DMS114 treated with DMSO at 0.1 percent for 48 hours (cell line): Measurements from ENCODE around the gene MYH7.

Experiments used
- DNase-seq: peaks from one replicate; lab custom pipeline; 2025; ENCODE audit not compliant: unreplicated experiment; lab: John Stamatoyannopoulos, UW

Gene MYH7

DNA sequence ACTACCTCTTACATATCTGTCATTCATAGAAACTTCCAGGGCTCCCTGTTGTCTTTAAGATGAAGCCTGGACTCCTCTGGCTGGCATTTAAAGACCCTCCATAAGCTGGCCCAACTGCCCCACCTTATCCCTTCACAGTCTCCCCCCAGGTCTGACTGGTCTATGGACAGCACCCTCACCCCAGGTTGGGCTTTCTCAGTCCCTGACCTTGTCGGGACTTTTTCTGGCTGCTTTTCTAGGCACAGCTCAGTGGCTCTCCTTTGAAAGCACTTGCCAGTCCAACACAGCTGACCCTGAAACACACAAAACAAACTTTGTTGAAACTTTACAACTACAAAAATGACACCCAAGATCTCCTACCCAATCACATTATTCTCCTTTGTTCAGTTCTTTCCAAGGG, 13.9 kb upstream of the MYH7 start:
- DNase-seq: no peak

DNA sequence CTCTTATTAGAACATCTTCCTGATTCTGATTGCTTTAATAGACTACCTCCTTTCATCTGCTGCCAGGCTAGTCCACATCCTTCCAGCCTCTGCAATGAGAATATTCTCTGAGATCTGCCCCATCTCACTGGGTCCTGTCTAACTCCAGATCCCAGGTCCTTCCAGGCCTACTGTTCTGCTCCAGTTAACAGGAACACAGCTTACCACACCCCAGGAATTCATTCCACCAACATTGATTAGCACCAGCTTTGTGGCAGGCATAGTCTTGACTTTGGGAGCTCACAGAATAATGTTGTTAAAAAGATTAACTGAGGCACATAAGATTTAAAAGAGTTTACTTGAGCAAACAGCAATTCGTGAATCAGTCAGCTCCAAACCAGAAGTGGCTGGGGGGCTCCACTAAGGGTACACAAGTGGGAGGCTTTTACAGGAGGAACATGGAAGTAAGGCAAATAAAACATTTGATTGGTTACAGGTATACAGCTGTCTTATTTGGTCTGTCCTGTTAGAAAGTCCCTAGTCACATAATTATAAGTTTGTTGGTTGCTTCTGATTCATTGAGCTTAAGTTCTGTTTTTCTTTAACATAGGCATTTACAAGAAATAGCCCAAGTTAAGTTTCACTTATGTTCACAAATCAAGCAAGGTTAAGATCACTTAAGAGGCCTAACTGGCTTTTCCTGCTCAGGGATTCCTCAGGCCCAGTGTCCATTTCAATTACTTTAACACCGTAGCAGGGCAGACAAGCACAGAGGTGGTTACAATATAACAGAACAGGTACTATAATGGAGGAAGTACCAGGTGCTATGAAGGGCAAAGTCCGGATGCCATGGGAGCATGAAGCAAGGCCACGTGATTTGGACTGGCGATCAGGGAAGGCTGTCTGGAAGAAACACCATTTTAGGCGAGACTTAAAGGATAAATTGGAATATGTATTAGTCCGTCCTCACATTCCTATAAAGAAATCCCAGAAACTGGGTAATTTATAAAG, 12.2 kb upstream of the MYH7 start:
- no peak for DNase-seq

DNA sequence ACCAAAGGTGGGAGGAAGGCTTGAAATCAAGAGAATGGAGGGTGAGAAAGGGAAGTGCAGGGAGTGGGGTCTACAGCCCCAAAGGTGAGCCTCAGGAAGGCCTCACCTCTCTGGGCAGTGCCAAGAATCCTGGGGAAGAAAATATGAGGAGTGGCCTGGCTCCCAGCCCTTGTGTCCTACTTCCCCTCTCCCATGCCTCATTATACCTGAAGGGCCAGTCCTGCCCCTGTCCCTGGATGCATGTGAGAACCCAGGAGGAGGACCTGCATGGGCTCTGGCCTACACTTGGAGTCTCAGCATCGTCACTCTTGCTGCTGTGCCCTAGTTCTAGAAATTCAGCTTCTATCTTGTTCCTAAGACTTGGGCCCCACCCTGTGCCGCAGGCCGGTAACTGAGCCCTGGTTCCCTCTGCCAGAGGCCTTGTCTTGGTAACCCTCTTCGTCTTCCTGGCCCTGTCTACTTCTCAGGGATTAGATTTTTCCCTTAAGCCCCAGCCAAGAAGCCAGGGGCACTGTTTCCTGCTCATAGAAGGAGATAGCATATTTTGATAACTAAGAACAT, 10.9 kb upstream of the MYH7 start:
- DNase-seq: no peak

DNA sequence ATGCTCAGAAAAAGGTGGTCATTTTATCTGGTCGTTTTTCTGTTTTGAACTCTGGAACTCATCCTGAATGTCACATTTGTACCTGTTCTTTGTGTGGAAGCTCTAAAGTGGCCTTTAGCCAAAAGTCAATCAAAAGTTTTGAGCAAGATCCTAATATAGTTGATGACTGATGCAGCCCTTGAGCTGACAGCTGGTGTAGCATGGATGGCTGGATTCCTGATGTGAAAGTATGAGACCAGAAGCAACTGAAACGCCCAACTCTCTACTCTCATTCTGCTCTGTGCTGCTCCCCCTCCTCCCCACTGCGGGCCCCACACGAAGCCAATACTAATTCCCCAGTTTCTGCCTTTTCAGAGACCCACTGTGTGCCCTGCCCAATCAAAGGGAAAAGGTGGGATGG, 10.3 kb upstream of the MYH7 start:
- no peak for DNase-seq

DNA sequence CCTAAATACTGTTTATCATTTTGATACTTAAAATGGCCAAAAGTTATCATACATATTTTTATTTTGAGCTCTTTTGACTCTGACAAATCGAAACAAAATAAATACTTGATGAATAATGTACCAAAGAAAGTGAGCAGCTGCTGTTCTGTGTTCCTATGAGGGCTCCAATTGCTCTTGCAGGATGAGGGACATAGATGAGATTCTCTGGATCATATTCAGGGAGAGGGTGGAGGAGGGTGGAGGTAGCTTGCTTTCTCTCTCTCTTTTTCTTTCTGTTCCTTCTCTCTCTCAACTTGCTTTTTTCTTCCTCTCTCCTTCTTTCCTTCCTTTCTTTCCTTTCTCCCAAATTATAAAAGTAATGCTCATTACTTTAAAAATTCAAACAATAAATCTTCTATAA, 8.9 kb upstream of the MYH7 start:
- no peak for DNase-seq

DNA sequence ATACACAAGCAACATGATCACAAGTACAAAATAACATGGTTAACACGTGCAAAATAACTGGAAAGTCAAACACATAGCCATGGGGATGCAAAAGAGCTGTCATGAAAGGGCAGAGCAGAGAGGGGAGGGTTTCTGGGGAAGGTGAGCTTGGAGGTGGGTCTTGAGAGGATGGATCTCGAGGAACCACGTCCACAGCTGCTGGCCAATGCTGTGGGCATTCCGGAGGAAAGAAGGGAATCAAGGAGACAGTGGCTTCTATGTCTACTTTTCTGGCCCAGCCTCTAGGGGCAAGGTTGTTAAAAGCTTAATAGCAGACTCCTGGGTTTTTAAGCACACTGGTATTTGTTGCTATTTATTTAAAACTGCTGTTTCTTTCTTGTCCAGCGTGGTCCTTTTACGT, 8.4 kb upstream of the MYH7 start:
- no peak for DNase-seq

DNA sequence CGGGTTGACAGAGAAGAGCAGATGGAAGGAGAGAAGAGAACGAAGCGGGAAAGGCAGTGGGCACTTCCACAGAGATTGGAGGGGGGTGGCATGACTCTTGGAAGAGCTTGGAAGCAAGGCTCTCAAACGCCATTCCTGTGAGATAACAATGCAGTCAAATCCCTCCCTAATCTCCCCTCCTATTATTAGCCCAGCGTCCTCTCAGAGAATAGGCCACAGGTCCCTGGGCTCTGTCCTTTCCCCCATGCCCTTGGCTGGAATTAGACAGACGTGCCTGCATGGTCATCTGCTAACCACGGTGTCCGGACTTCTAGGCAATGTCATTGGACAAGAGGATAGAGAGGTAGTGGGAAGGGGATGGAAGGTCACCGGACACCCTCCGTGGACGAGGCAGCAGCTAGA, 8.0 kb upstream of the MYH7 start:
- DNase-seq: no peak

DNA sequence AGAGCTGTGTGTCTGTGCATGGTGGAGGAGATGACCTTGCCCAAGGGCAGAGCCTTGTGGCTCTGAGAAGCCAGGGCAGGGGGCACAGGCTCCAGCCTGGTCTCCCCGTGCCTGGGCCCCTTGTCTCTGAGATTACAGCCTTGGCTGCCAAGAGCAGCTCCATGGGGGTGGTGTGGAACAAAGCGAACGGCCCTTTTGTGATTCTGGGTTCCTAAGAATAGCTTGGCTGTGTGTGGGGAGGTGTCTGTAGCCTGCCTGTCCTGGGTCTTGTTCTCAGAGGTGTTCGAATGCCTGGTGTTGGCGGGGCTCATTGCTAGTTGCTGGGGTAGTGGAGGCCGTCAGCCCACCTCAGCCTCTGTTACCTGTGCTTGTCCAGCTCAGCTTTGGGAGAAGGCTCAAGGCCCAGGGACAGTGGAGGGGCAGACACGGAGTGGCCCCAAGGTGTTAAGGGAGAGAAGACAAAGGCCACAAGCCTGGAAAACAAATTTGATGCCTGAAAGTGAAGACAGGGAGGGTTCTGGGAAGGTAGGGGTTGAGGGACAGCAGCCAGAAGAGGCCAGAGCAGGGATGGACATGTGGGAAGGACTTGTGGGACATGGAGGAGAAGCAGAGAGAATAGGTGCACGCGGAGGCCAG, 7.4 kb upstream of the MYH7 start:
- DNase-seq: no peak

DNA sequence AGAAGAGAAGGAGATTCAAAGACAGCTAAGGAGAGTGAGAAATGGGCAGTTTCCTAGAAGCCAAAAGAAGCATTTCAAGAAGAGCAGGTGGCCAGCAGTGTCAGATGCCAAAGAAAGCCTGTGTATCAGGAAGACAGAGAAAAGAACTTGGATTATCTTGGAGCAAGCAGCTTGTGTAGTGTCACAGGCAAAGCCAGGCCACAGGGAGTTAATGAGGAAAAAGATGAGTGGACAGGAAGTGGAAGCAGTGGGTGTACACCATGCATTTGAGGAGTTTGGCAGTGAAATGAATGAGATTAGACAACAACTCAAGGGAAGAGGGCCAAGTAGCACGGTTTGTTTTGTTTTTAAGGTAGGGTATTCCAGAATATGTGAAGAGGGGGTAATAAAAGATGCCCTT, 5.6 kb upstream of the MYH7 start:
- DNase-seq: no peak

DNA sequence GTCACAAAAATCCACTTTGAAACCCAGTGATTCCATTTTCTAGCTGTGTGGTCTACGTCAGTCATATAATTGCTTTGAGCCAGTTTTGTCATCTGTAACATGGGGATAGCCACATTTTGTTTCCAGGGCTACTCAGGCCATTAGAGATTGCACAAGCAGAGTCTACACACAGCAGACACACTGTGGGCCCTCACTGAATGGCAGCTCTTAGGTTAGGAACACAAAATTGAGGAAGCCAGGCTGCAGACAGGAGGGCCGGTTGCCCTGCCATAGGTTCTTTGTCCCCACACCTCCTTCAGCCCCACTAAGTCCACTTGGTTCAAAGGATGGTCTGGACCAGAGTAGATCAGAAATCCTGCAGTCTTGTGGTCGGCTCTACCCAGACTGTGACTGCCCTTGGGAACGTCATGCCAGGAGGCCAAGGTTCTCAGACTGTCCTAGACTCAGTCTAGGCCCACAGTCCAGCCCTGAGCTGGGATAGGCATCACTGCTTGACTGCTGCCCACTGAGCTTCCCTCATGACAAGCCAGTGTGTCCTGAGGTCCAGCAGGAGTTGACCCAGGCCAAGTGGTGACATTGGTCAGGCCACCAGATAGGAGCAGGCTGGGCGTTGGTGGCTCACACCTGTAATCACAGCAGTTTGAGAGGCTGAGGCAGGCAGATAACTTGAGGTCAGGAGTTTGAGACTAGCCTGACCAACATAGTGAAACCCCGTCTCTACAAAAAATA, 3.8 kb upstream of the MYH7 start:
- DNase-seq: no peak

DNA sequence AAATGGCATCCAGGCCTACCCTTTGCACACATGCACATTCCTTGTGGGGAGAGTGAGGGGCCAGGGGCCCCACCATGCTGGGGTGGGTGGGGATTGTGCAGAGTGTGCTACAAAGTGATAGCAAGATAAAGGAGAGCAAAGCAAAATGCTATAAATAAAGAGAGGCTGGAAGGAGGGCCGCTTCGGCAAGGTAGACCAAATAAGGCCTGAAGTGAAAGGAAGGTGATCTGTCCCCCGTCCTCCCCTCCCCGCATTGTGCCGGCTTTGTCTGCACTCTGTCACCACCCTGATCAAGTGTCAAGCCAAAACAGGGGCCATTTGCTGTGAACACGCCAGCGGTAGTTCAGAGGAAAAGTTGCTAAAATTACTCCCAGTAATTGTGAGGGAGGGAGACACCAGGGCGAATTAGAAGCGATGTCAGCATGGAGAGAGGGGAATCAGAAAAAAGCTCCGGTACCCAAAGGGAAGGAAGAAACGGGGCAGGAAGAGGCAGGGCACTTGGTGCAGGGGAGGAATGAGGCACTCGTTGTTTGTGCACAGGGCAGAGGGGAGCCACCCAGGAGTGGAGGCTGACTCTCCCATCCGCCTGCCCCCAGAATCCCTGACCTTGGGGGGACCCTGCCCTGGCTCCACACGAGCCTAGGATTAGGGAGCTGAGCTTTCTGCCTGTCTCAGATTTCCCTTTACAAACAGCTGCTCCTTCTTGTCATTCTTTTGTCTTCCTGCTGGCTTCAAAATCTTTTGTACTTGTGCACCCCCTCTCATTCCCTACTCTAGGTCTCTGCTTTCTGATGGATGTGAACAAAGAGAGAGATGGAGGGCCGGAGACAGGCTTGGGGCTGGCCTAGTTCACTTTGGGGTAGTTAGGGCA, 2.9 kb upstream of the MYH7 start:
- no peak for DNase-seq

DNA sequence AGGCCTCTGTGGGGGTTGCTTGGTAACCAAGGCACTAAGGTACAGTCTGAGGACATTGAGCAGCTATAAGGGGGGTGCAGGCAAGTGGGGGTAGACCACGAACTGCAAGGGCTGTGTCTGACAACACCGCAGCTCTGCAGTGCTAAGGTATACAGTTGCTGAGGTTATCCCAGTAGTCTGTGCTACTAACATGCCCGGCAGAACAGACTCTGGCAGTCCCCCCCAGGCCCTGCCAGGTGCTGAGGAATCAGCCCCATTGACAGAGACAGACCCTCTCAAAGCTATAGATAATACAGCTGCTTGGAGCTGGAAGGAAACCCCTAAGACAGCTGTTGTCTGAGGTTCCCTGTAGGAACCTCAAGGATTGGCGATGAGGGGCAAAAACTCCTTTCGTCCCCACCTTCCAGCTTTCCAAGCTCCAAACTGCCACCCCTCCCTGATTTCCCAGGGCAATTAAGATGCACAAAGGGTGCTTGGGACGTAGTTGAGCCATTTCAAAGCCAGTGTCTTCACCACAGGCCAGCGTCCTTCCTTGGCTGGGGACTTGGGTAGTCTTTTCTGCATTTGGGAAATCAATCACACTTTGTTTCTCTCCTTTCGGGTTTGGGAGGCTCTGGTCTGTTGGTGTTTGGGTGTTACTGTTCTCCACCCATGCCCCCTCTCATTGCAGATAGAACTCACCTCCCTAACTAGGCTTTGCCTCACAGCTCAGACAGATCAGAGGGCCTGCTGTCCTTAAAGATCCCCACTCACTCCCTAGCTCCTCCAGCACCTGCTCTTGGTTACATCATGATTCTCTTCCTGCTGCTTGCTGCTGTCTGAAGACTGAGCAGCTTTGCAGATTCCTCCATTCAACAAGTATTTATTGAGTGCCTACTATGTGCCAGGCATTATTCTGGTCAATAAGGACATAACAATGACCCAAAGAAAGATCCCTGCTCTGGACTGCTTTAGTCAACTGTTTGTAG, 2.0 kb upstream of the MYH7 start:
- no peak for DNase-seq

DNA sequence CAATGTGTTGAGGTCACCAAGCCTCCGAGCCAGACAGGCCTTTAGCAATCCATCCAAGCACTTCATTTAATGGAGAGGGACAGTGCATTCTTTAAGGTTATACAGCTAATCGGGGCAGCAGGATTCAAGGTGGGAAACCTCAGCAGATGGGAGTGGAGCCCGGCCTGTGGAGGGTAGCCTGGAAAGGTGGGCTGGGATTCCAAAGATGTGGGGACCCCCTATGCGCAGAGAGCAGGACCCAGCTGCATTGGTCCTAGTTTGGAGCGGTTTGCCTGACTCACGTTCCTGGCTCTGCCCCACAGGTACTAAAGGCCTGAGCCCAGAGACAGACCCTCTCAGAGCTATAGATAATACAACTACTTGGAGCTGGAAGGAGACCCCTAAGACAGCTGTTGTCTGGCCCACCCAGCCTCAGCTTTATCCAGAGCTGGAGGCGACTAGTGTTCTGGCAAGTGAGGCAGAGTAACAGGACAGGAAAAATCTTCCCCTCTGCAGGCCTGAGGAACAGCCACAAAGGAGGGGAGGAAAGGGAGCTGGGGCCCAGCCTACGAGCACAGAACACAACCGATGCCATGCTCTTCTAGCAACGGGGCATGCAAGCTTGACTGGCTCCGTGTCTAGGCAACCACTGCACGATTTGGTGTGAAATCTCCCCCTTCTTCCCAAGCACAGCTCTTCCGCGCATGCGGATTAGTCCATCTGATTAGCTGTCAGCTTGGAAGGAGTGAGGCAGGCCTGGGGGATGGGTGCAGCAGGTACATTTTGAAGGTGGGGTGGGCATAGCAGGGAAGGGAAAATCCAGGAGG, 1.1 kb upstream of the MYH7 start:
- no peak for DNase-seq

DNA sequence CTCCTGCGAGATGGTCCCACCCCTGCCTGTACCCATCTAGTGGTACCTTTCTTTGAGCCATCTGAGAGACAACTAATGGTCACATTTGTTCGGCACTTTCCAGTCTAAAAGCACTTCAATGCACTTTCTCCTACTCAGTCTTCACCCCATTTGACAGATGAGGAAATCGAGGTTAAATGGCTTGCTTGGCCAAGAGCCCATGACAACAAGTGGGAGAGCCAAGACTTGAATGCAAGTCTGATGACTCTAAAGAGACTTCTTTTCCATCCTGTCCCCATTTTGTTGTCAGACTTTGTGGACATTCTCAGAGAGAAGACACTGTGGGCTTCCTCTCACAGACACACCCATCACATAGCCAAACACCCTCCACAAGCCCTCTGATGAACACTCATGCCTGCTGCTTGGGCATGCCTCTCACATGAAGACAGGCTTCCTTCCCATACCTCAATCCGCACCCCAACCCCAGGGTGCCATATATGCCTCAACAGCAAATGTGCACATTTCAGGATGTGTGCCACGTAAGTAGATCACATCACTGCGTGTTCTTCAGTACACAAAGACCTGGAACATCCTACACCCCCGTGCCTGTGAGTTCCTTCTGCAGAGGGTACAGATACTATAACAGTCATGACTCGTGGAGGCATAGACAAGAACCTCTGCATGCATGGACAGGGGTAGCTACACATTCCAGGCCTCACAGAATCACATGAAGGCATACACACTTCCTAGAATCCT, 805 bp downstream of the MYH7 start:
- DNase-seq: no peak

DNA sequence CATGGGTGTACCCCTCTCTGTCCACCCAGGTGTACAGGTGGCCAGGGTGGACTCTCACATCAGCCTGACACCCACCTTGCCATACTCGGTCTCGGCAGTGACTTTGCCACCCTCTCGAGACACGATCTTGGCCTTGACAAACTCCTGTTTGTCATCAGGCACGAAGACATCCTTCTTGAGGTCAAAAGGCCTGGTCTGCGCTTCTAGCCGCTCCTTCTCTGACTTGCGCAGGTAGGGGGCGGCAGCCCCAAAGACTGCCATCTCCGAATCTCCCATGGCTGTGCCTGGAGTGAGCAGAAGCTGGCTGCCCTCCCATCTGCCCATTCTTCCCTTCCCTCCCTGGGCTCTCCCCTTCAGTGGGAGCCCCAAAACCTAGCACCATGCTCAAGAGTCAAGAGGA, 2.0 kb downstream of the MYH7 start:
- DNase-seq: no peak

DNA sequence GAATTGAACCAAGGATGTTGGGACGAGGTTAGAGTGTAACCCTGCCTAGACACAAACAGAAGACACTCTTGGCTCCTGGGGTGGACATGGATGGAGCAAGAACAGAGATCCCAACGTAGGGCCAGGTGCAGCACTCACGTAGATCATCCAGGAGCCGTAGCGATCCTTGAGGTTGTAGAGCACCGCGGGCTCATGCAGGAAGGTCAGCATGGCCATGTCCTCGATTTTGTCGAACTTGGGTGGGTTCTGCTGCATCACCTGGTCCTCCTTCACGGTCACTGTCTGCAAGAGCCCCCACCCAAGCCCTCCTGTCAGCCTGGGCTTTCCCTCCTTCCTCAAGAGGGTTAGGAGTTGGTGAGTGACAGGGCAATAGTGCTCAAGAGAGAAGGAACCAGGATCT, 2.5 kb downstream of the MYH7 start:
- DNase-seq: no peak

DNA sequence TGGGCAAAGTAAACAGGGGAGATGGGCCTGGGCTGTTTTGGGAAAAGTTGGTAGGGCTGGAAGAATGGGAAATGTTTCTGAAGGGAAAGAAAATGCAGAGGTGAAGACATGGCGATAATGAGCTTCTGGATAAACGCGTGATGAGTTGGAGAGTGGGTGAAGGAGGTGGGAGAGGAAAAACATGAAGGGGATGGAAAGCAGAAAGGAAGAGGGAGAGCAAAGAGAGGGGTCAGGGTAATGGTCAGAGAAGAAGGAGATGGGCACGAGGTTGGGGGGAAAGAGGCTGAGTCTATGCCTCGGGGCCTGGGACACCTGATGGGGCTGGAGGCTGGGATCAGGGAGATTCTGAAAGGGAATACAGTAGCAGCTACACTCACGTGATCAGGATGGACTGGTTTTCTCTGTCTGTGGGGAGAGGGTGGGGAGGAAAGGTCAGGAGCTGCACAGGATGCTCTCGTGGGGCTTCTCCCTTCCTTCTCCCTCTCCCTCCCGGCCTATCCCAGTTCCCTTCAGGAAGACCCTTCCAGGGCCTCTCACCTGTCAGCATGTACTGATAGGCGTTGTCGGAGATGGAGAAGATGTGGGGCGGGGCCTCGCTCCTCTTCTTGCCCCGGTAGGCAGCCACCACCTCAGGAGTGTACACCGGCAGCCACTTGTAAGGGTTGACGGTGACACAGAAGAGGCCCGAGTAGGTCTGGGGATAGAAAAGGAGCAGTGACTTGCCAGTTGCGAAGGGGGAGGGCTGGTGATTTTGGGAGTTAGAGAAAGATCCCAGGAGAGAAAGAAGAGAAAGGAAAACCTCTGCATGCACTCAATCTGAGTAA, 3.1 kb downstream of the MYH7 start:
- DNase-seq: no peak
